Measurements from ENCODE around the gene PRDM2.

PRDM2 gene

GRCh38 chr1:13732971-13733667 lies 33.1 kb downstream of the PRDM2 start:
- no peak overlapping the region for H3K4me3 ChIP-seq (ENCODE audit: low read length)
- no peak for TF ChIP-seq CTCF (IDR thresholded peaks at IDR 0.05; ENCODE audit: insufficient read depth, low read depth, low read length, missing control alignments)
- DNase-seq (ENCODE audit: low read depth) = no peak

GRCh38 chr1:13733711-13734110 lies 33.7 kb downstream of the PRDM2 start:
- DNase-seq (ENCODE audit: low read depth) = no peak
- TF ChIP-seq CTCF (IDR thresholded peaks at IDR 0.05; ENCODE audit: insufficient read depth, low read depth, low read length, missing control alignments) = no peak
- H3K4me3 ChIP-seq (ENCODE audit: low read length) = no peak overlapping the region

- no peak for DNase-seq (ENCODE audit: low read depth)
- no peak for TF ChIP-seq CTCF (IDR thresholded peaks at IDR 0.05; ENCODE audit: insufficient read depth, low read depth, low read length, missing control alignments)
- H3K4me3 ChIP-seq (ENCODE audit: low read length) = no peak overlapping the region
Observed at GRCh38 chr1:13735168-13735930, 35.4 kb downstream of the PRDM2 start.

DNA sequence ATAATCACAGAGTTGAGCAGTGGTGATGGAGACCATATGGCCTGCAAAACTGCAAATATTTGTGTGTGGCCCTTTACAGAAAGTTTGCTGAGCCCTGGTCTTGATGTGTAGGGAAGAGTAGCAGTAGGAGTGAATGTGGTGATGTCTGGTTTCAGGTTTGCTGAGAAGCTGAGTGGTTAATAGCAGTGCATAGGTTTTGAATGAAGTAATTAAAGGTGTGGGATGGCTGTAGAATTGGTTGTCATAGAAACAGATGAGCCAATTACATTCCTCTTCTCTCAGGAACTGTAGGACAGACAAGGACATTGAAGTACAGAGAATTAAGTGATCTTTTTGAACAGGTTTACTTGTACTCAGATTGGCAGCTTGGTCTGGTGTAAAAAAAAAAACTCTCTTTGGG lies 37.4 kb downstream of the PRDM2 start:
- TF ChIP-seq CTCF (IDR thresholded peaks at IDR 0.05; ENCODE audit: insufficient read depth, low read depth, low read length, missing control alignments) = no peak
- H3K4me3 ChIP-seq (ENCODE audit: low read length) = no peak overlapping the region
- DNase-seq (ENCODE audit: low read depth) = no peak

DNA sequence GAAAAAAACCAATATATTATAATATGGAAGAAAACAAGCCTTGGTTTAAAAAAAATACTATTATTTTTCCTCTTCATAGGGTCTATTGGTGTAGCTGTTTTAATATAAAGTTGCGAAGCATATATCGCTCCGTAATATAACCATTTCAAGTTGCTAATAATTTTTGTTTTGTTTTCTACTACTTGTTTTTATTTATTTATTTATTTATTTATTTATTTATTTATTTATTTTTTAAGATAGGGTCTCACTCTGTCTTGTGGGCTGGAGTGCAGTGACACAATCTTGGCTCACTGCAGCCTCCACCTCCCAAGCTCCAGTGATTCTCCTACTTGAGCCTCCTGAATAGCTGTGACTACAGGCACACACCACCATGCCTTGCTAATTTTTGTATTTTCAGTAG lies 46.4 kb downstream of the PRDM2 start:
- DNase-seq (ENCODE audit: low read depth) = no peak
- H3K4me3 ChIP-seq (ENCODE audit: low read length) = no peak overlapping the region
- no peak for TF ChIP-seq CTCF (IDR thresholded peaks at IDR 0.05; ENCODE audit: insufficient read depth, low read depth, low read length, missing control alignments)

DNA sequence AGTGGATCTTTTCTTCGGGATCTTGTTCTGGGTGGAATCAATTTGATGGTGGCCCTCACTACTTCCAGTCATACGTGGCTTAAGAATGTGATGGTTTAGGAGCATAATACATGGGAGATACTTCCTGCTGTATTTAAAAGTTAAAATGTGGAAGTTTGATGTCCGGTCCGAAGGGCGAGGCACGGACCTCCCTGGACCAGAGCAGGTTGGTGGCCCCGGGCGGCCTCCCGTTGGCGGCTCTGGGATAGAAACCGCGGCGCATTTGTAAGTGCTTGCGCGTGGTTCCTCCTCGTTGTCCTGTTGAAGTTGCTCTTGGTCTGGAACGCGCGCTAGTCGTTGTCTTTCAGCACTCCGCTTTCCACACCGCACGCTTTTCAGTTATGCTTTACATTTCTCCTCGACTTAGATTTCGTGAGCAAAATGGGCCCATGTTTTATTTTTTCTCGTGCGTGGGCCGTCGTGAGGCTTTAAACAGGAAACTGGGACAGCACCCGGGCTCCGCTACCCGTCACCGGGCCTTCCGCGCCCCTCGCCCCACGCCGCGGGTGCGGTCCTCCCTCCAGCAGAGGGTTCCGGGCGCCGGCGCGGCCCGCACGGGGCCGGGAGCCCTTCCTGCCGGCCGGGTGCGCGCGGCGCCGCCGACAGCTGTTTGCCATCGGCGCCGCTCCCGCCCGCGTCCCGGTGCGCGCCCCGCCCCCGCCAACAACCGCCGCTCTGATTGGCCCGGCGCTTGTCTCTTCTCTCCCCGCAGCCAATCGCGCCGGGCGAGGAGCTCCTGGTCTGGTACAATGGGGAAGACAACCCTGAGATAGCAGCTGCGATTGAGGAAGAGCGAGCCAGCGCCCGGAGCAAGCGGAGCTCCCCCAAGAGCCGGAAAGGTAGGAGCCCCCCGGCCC lies 48.9 kb downstream of the PRDM2 start:
- no peak for TF ChIP-seq CTCF (IDR thresholded peaks at IDR 0.05; ENCODE audit: insufficient read depth, low read depth, low read length, missing control alignments)
- H3K4me3 ChIP-seq (ENCODE audit: low read length) = peak overlapping the region; percentile 84
- peak; percentile 97 for DNase-seq (ENCODE audit: low read depth)
